Measurements from ENCODE around the gene PHC2.
"Not testable (repeated sequence)": the region's sequence is repeated elsewhere in the genome, so short reads cannot be mapped to it uniquely, and the experiment has no call there.

Gene PHC2

GRCh38 chr1:33317946-33318345 lies 112.9 kb downstream of the PHC2 start:
- H3K4me3 Mint-ChIP-seq = no peak overlapping the region
- peaks cover 3% of the 10 kb centered on the region for H3K36me3 Mint-ChIP-seq (ENCODE audit: low read depth)
- H3K4me1 Mint-ChIP-seq (ENCODE audit: low read depth) = no peaks in the 10 kb centered on the region
- no peak overlapping the region for H3K27ac Mint-ChIP-seq
- no peaks in the 10 kb centered on the region for H3K9me3 Mint-ChIP-seq
- no peak for DNase-seq
- H3K27me3 Mint-ChIP-seq = no peaks in the 10 kb centered on the region

- Mint-ChIP-seq H3K27ac (no peak overlapping the region), H3K4me3 (no peak overlapping the region), H3K27me3 (no peaks in the 10 kb centered on the region), H3K9me3 (no peaks in the 10 kb centered on the region), H3K4me1 (ENCODE audit: low read depth) (no peaks in the 10 kb centered on the region), H3K36me3 (ENCODE audit: low read depth) (no peaks in the 10 kb centered on the region)
- no peak for DNase-seq
Measured at GRCh38 chr1:33317354-33317753, 113.5 kb downstream of the PHC2 start.

GRCh38 chr1:33316601-33317000 lies 114.3 kb downstream of the PHC2 start:
- no peaks in the 10 kb centered on the region for H3K36me3 Mint-ChIP-seq (ENCODE audit: low read depth)
- no peaks in the 10 kb centered on the region for H3K4me1 Mint-ChIP-seq (ENCODE audit: low read depth)
- DNase-seq = no peak
- no peak overlapping the region for H3K4me3 Mint-ChIP-seq
- H3K27me3 Mint-ChIP-seq = no peaks in the 10 kb centered on the region
- no peak overlapping the region for H3K27ac Mint-ChIP-seq
- H3K9me3 Mint-ChIP-seq = no peaks in the 10 kb centered on the region

- no peak overlapping the region for H3K27ac Mint-ChIP-seq
- no peak overlapping the region for H3K4me3 Mint-ChIP-seq
- no peaks in the 10 kb centered on the region for H3K9me3 Mint-ChIP-seq
- no peaks in the 10 kb centered on the region for H3K36me3 Mint-ChIP-seq (ENCODE audit: low read depth)
- DNase-seq = no peak
- H3K4me1 Mint-ChIP-seq (ENCODE audit: low read depth) = no peaks in the 10 kb centered on the region
- no peaks in the 10 kb centered on the region for H3K27me3 Mint-ChIP-seq
Measured at GRCh38 chr1:33314416-33314815, 116.5 kb downstream of the PHC2 start.

GRCh38 chr1:33312413-33312749 lies 118.5 kb downstream of the PHC2 start:
- Mint-ChIP-seq H3K27ac (no peak overlapping the region), H3K4me3 (no peak overlapping the region), H3K27me3 (peaks cover 4% of the 10 kb centered on the region), H3K4me1 (ENCODE audit: low read depth) (no peaks in the 10 kb centered on the region), H3K36me3 (ENCODE audit: low read depth) (no peaks in the 10 kb centered on the region), H3K9me3 (no peaks in the 10 kb centered on the region)
- no peak for DNase-seq

- no peak overlapping the region for H3K4me3 Mint-ChIP-seq
- no peaks in the 10 kb centered on the region for H3K9me3 Mint-ChIP-seq
- DNase-seq = no peak
- H3K36me3 Mint-ChIP-seq (ENCODE audit: low read depth) = no peaks in the 10 kb centered on the region
- H3K4me1 Mint-ChIP-seq (ENCODE audit: low read depth) = no peaks in the 10 kb centered on the region
- H3K27ac Mint-ChIP-seq = no peak overlapping the region
- peaks cover 6% of the 10 kb centered on the region for H3K27me3 Mint-ChIP-seq
Measured at GRCh38 chr1:33311706-33312412, 119.0 kb downstream of the PHC2 start.

- Mint-ChIP-seq H3K27ac (no peak overlapping the region), H3K9me3 (no peaks in the 10 kb centered on the region), H3K36me3 (ENCODE audit: low read depth) (no peaks in the 10 kb centered on the region), H3K4me1 (ENCODE audit: low read depth) (no peaks in the 10 kb centered on the region), H3K27me3 (peaks cover 15% of the 10 kb centered on the region), H3K4me3 (no peak overlapping the region)
- DNase-seq = no peak
Measured at GRCh38 chr1:33310702-33311101, 120.2 kb downstream of the PHC2 start.

- DNase-seq; H3K4me1 Mint-ChIP-seq (ENCODE audit: low read depth); H3K36me3 Mint-ChIP-seq (ENCODE audit: low read depth); H3K4me3 Mint-ChIP-seq; H3K27ac Mint-ChIP-seq; H3K9me3 Mint-ChIP-seq: not testable (repeated sequence)
- H3K27me3 Mint-ChIP-seq = peaks cover 18% of the 10 kb centered on the region
Measured at GRCh38 chr1:33309351-33309750, 121.5 kb downstream of the PHC2 start.

- peaks cover 18% of the 10 kb centered on the region for H3K27me3 Mint-ChIP-seq
- no peak overlapping the region for H3K27ac Mint-ChIP-seq
- no peaks in the 10 kb centered on the region for H3K9me3 Mint-ChIP-seq
- no peak overlapping the region for H3K4me3 Mint-ChIP-seq
- H3K4me1 Mint-ChIP-seq (ENCODE audit: low read depth) = peaks cover 5% of the 10 kb centered on the region
- no peak for DNase-seq
- no peaks in the 10 kb centered on the region for H3K36me3 Mint-ChIP-seq (ENCODE audit: low read depth)
Measured at GRCh38 chr1:33307494-33307864, 123.4 kb downstream of the PHC2 start.

- no peaks in the 10 kb centered on the region for H3K36me3 Mint-ChIP-seq (ENCODE audit: low read depth)
- peaks cover 11% of the 10 kb centered on the region for H3K4me1 Mint-ChIP-seq (ENCODE audit: low read depth)
- no peak overlapping the region for H3K27ac Mint-ChIP-seq
- no peak overlapping the region for H3K4me3 Mint-ChIP-seq
- no peaks in the 10 kb centered on the region for H3K9me3 Mint-ChIP-seq
- DNase-seq = peak; percentile 38
- peaks cover 18% of the 10 kb centered on the region for H3K27me3 Mint-ChIP-seq
Measured at GRCh38 chr1:33306653-33307493, 124.0 kb downstream of the PHC2 start.

GRCh38 chr1:33305816-33306652 lies 124.9 kb downstream of the PHC2 start:
- H3K27ac Mint-ChIP-seq = no peak overlapping the region
- DNase-seq = no peak
- H3K9me3 Mint-ChIP-seq = no peaks in the 10 kb centered on the region
- no peaks in the 10 kb centered on the region for H3K36me3 Mint-ChIP-seq (ENCODE audit: low read depth)
- H3K27me3 Mint-ChIP-seq = peaks cover 18% of the 10 kb centered on the region
- no peak overlapping the region for H3K4me3 Mint-ChIP-seq
- H3K4me1 Mint-ChIP-seq (ENCODE audit: low read depth) = peaks cover 11% of the 10 kb centered on the region

GRCh38 chr1:33305016-33305415 lies 125.9 kb downstream of the PHC2 start:
- no peaks in the 10 kb centered on the region for H3K9me3 Mint-ChIP-seq

GRCh38 chr1:33302325-33302724 lies 128.6 kb downstream of the PHC2 start:
- no peaks in the 10 kb centered on the region for H3K9me3 Mint-ChIP-seq
- no peak for DNase-seq
- peaks cover 12% of the 10 kb centered on the region for H3K36me3 Mint-ChIP-seq (ENCODE audit: low read depth)
- H3K27ac Mint-ChIP-seq = peak overlapping the region; percentile 56
- H3K27me3 Mint-ChIP-seq = peaks cover 13% of the 10 kb centered on the region
- peaks cover 11% of the 10 kb centered on the region for H3K4me1 Mint-ChIP-seq (ENCODE audit: low read depth)
- H3K4me3 Mint-ChIP-seq = no peak overlapping the region

More at GRCh38 chr1:33305016-33305415, 125.9 kb downstream of the PHC2 start:
- Mint-ChIP-seq H3K27me3 (peaks cover 18% of the 10 kb centered on the region), H3K4me3 (no peak overlapping the region), H3K4me1 (ENCODE audit: low read depth) (peaks cover 11% of the 10 kb centered on the region), H3K27ac (no peak overlapping the region), H3K36me3 (ENCODE audit: low read depth) (peaks cover 4% of the 10 kb centered on the region)
- DNase-seq = no peak

GRCh38 chr1:33301273-33301984 lies 129.5 kb downstream of the PHC2 start:
- no peak overlapping the region for H3K27ac Mint-ChIP-seq
- H3K27me3 Mint-ChIP-seq = peaks cover 10% of the 10 kb centered on the region
- no peaks in the 10 kb centered on the region for H3K9me3 Mint-ChIP-seq
- no peak overlapping the region for H3K4me3 Mint-ChIP-seq
- no peak for DNase-seq
- H3K4me1 Mint-ChIP-seq (ENCODE audit: low read depth) = peaks cover 11% of the 10 kb centered on the region
- peaks cover 19% of the 10 kb centered on the region for H3K36me3 Mint-ChIP-seq (ENCODE audit: low read depth)

Data from activated T-cell treated with anti-CD3 and anti-CD28 coated beads, Interleukin-2, amount 50 U/mL, for 24 hours (primary cell).